Peyer's patch (tissue), 4 donors: ENCODE results near the gene BOC. TPM values are rescaled to one million over a fixed set of nuclear protein-coding genes. Genes with fewer than 3 reads are reported as not detected.

Source experiments
- DNase-seq, 3 donors: peaks; one replicate each; pipeline ENCODE4 v3.0.0-alpha.2; 2017 to 2019
- H3K27ac ChIP-seq, 4 donors: fragments of 200-600 bp; sonication (generic); one replicate each; pipeline ENCODE4 v1.5.1; 2016 to 2019
- H3K27me3 ChIP-seq, 2 donors: fragments of 200-600 bp; sonication (generic); one replicate each; pipeline ENCODE4 v1.5.1; 2019
- H3K36me3 ChIP-seq, 3 donors: fragments of 200-600 bp; sonication (generic); one replicate each; pipeline ENCODE4 v1.5.1; 2016 to 2019
- H3K4me1 ChIP-seq, 4 donors: fragments of 200-600 bp; sonication (generic); one replicate each; pipeline ENCODE4 v1.5.1; 2016 to 2019
- H3K4me3 ChIP-seq, 4 donors: fragments of 200-600 bp; sonication (generic); 1 replicate in 3 of 4; 2 replicates in 1 of 4; pipeline ENCODE4 v1.5.1; 2016 to 2019; ENCODE audit warnings: mild to moderate bottlenecking in 1 of 4
- H3K9me3 ChIP-seq, 4 donors: fragments of 200-600 bp; sonication (generic); one replicate each; pipeline ENCODE4 v1.5.1; 2016 to 2019; ENCODE audit warnings: mild to moderate bottlenecking in 1 of 4
- CTCF ChIP-seq, 6 experiments: fragments of 450-650 bp in 4 of 6; fragments of 200-600 bp in 2 of 6; sonication (generic) in 1 of 6; IDR thresholded peaks; one replicate each; pipeline ENCODE4 v1.5.1; 2017 to 2019; ENCODE audit warnings: antibody characterized with exemption in 6 of 6, mild to moderate bottlenecking in 3 of 6, moderate library complexity in 1 of 6
- POLR2A ChIP-seq, 2 donors: fragments of 450-650 bp; IDR thresholded peaks; one replicate each; pipeline ENCODE4 v1.5.1; 2017; ENCODE audit warnings: antibody characterized with exemption in 2 of 2, mild to moderate bottlenecking in 2 of 2, moderate library complexity in 2 of 2
- total RNA-seq, 4 donors: library from RNA; depleted of rRNA; stranded (reverse); fragments of >200 nt; gene quantifications; one replicate each; pipeline ENCODE4 v1.1.0, GENCODE V29; 2016

The BOC gene
- total RNA-seq, 4 donors from 2014 or later = 4.2 to 31.4 (median 13.2) TPM

GRCh38 chr3:113252553-113252952, 41.2 kb downstream of the BOC start:
- H3K27me3 ChIP-seq = no peaks in the 10 kb centered on the region
- H3K4me3 ChIP-seq = no peak overlapping the region
- peaks cover 0 to 4% (median 0%) of the 10 kb centered on the region in 4 donors for H3K4me1 ChIP-seq
- H3K27ac ChIP-seq = no peak overlapping the region
- H3K36me3 ChIP-seq = peaks cover 0 to 8% (median 0%) of the 10 kb centered on the region in 3 donors
- TF ChIP-seq CTCF (IDR thresholded peaks at IDR 0.05) = no peak
- no peak for TF ChIP-seq POLR2A (IDR thresholded peaks at IDR 0.05)
- DNase-seq = no peak
- H3K9me3 ChIP-seq = no peaks in the 10 kb centered on the region

- H3K4me3 ChIP-seq = no peak overlapping the region
- no peak for DNase-seq
- H3K27me3 ChIP-seq = no peaks in the 10 kb centered on the region
- H3K36me3 ChIP-seq = peaks cover 0 to 8% (median 0%) of the 10 kb centered on the region in 3 donors
- peak overlapping the region in 1 of 4 donors; percentile 52 for H3K27ac ChIP-seq
- H3K4me1 ChIP-seq = peaks cover 0 to 4% (median 0%) of the 10 kb centered on the region in 4 donors
- no peaks in the 10 kb centered on the region for H3K9me3 ChIP-seq
- no peak for TF ChIP-seq POLR2A (IDR thresholded peaks at IDR 0.05)
- TF ChIP-seq CTCF (IDR thresholded peaks at IDR 0.05) = no peak
Observed at GRCh38 chr3:113253702-113254101, 42.3 kb downstream of the BOC start.

GRCh38 chr3:113254171-113254947, 43.0 kb downstream of the BOC start:
- Histone ChIP-seq H3K9me3 (no peaks in the 10 kb centered on the region), H3K27ac (peak overlapping the region in 2 of 4 donors; percentile 47 to 52), H3K4me3 (no peak overlapping the region), H3K27me3 (no peaks in the 10 kb centered on the region), H3K4me1 (peaks cover 0 to 4% (median 0%) of the 10 kb centered on the region in 4 donors), H3K36me3 (peaks cover 0 to 8% (median 0%) of the 10 kb centered on the region in 3 donors)
- TF ChIP-seq CTCF (IDR thresholded peaks at IDR 0.05) (no peak), POLR2A (IDR thresholded peaks at IDR 0.05) (no peak)
- no peak for DNase-seq

GRCh38 chr3:113255100-113255853, 43.9 kb downstream of the BOC start:
- Histone ChIP-seq H3K36me3 (peaks cover 0 to 8% (median 0%) of the 10 kb centered on the region in 3 donors), H3K4me3 (no peak overlapping the region), H3K9me3 (no peaks in the 10 kb centered on the region), H3K4me1 (peaks cover 0 to 4% (median 0%) of the 10 kb centered on the region in 4 donors), H3K27ac (no peak overlapping the region), H3K27me3 (no peaks in the 10 kb centered on the region)
- DNase-seq = no peak
- no peak for TF ChIP-seq CTCF (IDR thresholded peaks at IDR 0.05)
- no peak for TF ChIP-seq POLR2A (IDR thresholded peaks at IDR 0.05)

GRCh38 chr3:113255854-113256615, 44.7 kb downstream of the BOC start:
- no peak overlapping the region for H3K4me3 ChIP-seq
- no peaks in the 10 kb centered on the region for H3K27me3 ChIP-seq
- peaks cover 0 to under 1% (median 0%) of the 10 kb centered on the region in 3 donors for H3K36me3 ChIP-seq
- DNase-seq = no peak
- no peak for TF ChIP-seq POLR2A (IDR thresholded peaks at IDR 0.05)
- TF ChIP-seq CTCF (IDR thresholded peaks at IDR 0.05) = no peak
- peaks cover 0 to 4% (median 0%) of the 10 kb centered on the region in 4 donors for H3K4me1 ChIP-seq
- no peak overlapping the region for H3K27ac ChIP-seq
- H3K9me3 ChIP-seq = no peaks in the 10 kb centered on the region
